K562 (cell line): ENCODE results near the gene GLIPR1. TPM values are rescaled to one million over a fixed set of nuclear protein-coding genes. Genes with fewer than 3 reads are reported as not detected.
"Not testable (repeated sequence)": the region's sequence is repeated elsewhere in the genome, so short reads cannot be mapped to it uniquely, and the experiment has no call there.

Source experiments
- ATAC-seq: fragments of 200-7000 bp; cut with Tn5 transposase; 3 replicates; pipeline ENCODE4 v1.9.1; 2020; ENCODE audit warnings: moderate library complexity
- BruUV-seq: library from RNA; stranded (reverse); fragments of 400-500 nt; replicated peaks from 2 replicates; lab custom pipeline; 2021; lab: Mats Ljungman, UMichigan
- CTCF ChIA-PET: fragments of 300-600 bp; formaldehyde crosslinking; extraction: SDS; loops from one replicate; lab custom pipeline; 2021; ENCODE audit warnings: low intra/inter-chr PET ratio; lab: Yijun Ruan, JAX
- POLR2A ChIA-PET: fragments of 300-600, 350-650 bp; sonication (Branson Sonifier 250); formaldehyde crosslinking; extraction: SDS; loops from one replicate; lab custom pipeline; 2021; ENCODE audit warnings: antibody characterized with exemption, inconsistent platforms; lab: Yijun Ruan, JAX
- DNase-seq, 4 experiments: peaks; one replicate each; pipeline versions ENCODE4 v3.0.0 to v3.0.0-alpha.2; 2011 to 2018; ENCODE audit warnings: low spot score in 3 of 4, mixed read lengths in 3 of 4; ENCODE audit errors: extremely low read depth in 1 of 4
- FAIRE-seq: peaks from 2 replicates; lab custom pipeline; 2011; peaks lifted over from hg19 to GRCh38; lab: Jason Lieb, UNC
- H2AFZ ChIP-seq: 2 replicates; pipeline ENCODE4 v1.6.0; 2011; ENCODE audit warnings: low read depth, low read length, control low read depth, inconsistent platforms
- H3K27ac ChIP-seq: fragments of 200-600 bp; 3 replicates; pipeline ENCODE4 v1.8.0; 2011; ENCODE audit warnings: low read depth, mild to moderate bottlenecking, control low read depth, inconsistent platforms, low read length, moderate library complexity, mixed read lengths; ENCODE audit errors: extremely low read depth
- H3K27me3 ChIP-seq, 2 experiments: fragments of 300-600 bp in 1 of 2; 2 replicates in 1 of 2; 3 replicates in 1 of 2; pipeline versions ENCODE4 v1.6.0 to v1.8.0; 2011; ENCODE audit warnings: inconsistent platforms in 2 of 2, low read length in 2 of 2, mild to moderate bottlenecking in 1 of 2, mixed read lengths in 1 of 2, moderate library complexity in 1 of 2; ENCODE audit not compliant: control insufficient read depth in 2 of 2, insufficient read depth in 2 of 2
- H3K36me3 ChIP-seq: fragments of 300-600 bp; 3 replicates; pipeline ENCODE4 v1.8.0; 2011; ENCODE audit warnings: mild to moderate bottlenecking, low read length, inconsistent platforms; ENCODE audit not compliant: control insufficient read depth, insufficient read depth
- H3K4me1 ChIP-seq, 2 experiments: fragments of 200-600 bp in 1 of 2; replicated peaks in 1 of 2; 2 replicates in 1 of 2; 3 replicates in 1 of 2; pipeline versions ENCODE4 v1.5.1 to v1.8.0; 2011; ENCODE audit warnings: inconsistent platforms in 2 of 2, low read length in 2 of 2, mild to moderate bottlenecking in 1 of 2, mixed read lengths in 1 of 2, moderate library complexity in 1 of 2; ENCODE audit not compliant: control insufficient read depth in 2 of 2, insufficient read depth in 2 of 2
- H3K4me2 ChIP-seq: 2 replicates; pipeline ENCODE4 v1.6.1; 2011; ENCODE audit warnings: low read length, control low read depth, inconsistent platforms, mixed read lengths; ENCODE audit not compliant: insufficient read depth
- H3K4me3 ChIP-seq: fragments of 200-600 bp; sonication (generic), shearing (Covaris generic); 2 replicates; pipeline ENCODE4 v1.5.1; 2016; ENCODE audit warnings: control low read depth, inconsistent platforms
- H3K79me2 ChIP-seq: fragments of 200-600 bp; 3 replicates; pipeline ENCODE4 v1.8.0; 2011; ENCODE audit warnings: low read length, inconsistent platforms; ENCODE audit not compliant: control insufficient read depth, insufficient read depth
- H3K9ac ChIP-seq, 2 experiments: 2 replicates each; pipeline versions ENCODE4 v1.6.0 to v1.6.1; 2011; ENCODE audit warnings: low read depth in 2 of 2, low read length in 2 of 2, control low read depth in 1 of 2, inconsistent platforms in 1 of 2, mild to moderate bottlenecking in 1 of 2, mixed read lengths in 1 of 2; ENCODE audit not compliant: insufficient read depth in 1 of 2
- H3K9me1 ChIP-seq: one replicate; pipeline ENCODE4 v1.6.0; 2011; ENCODE audit warnings: inconsistent platforms, mild to moderate bottlenecking, low read length, moderate library complexity; ENCODE audit not compliant: control insufficient read depth, insufficient read depth
- H3K9me3 ChIP-seq: replicated peaks from 2 replicates; pipeline ENCODE4 v1.5.1; 2011; ENCODE audit warnings: low read depth, low read length, inconsistent platforms; ENCODE audit not compliant: control insufficient read depth, insufficient read depth
- H4K20me1 ChIP-seq: replicated peaks from 2 replicates; pipeline ENCODE4 v1.6.1; 2011; ENCODE audit warnings: low read length, inconsistent platforms, mixed read lengths; ENCODE audit not compliant: control insufficient read depth, insufficient read depth
- FIP1L1 ChIP-seq: fragments of 200-400 bp; formaldehyde crosslinking; IDR thresholded peaks from 2 replicates; pipeline ENCODE4 v1.6.1; 2018; ENCODE audit warnings: mild to moderate bottlenecking, low read depth, low read length; ENCODE audit not compliant: poor library complexity, severe bottlenecking
- HNRNPK ChIP-seq: fragments of 200-400 bp; formaldehyde crosslinking; IDR thresholded peaks from one replicate; pipeline ENCODE4 v1.6.1; 2018; ENCODE audit warnings: mild to moderate bottlenecking, low read depth, low read length; ENCODE audit not compliant: poor library complexity, severe bottlenecking
- MAZ ChIP-seq, 2 experiments: fragments of 450-650 bp in 1 of 2; sonication (generic) in 1 of 2; formaldehyde crosslinking; IDR thresholded peaks in 1 of 2; conservative IDR thresholded peaks in 1 of 2; 2 replicates each; pipeline versions ENCODE4 v1.4.0 to v1.5.0; 2020; ENCODE audit warnings: mild to moderate bottlenecking in 1 of 2, missing genetic modification reagents in 1 of 2
- NCOR1 ChIP-seq: fragments of 450-650 bp; IDR thresholded peaks from 2 replicates; pipeline ENCODE4 v1.6.1; 2016; ENCODE audit warnings: mild to moderate bottlenecking, moderate library complexity
- PHF8 ChIP-seq: fragments of 200-600 bp; sonication (generic); IDR thresholded peaks from 2 replicates; pipeline ENCODE4 v1.6.1; 2012; ENCODE audit warnings: mixed run types, mild to moderate bottlenecking, inconsistent platforms, low read length, moderate library complexity, borderline replicate concordance
- REST ChIP-seq, 2 experiments: fragments of 450-650 bp; formaldehyde crosslinking in 1 of 2; IDR thresholded peaks; 2 replicates each; pipeline versions ENCODE4 v1.4.0 to v1.6.1; 2014 to 2020; ENCODE audit warnings: mild to moderate bottlenecking in 2 of 2, borderline replicate concordance in 1 of 2, low read depth in 1 of 2
- TCF3 ChIP-seq: sonication (generic); formaldehyde crosslinking; IDR thresholded peaks from 2 replicates; pipeline ENCODE4 v1.4.0; 2020; ENCODE audit warnings: mild to moderate bottlenecking, missing genetic modification reagents
- ZNF184 ChIP-seq: sonication (generic); formaldehyde crosslinking; IDR thresholded peaks from 2 replicates; pipeline ENCODE4 v1.5.0; 2020; ENCODE audit warnings: missing genetic modification reagents
- ZNF311 ChIP-seq: fragments of 250-450 bp; sonication (Bioruptor Pico); IDR thresholded peaks from 2 replicates; pipeline ENCODE4 v1.4.0; 2020; ENCODE audit warnings: mild to moderate bottlenecking, moderate library complexity
- WGBS: fragments of 100-300 bp; shearing (Covaris generic); methylation state at CpG from one replicate; pipeline ENCODE4 v1.1.6; 2016; ENCODE audit warnings: low coverage, mixed read lengths; ENCODE audit not compliant: insufficient coverage; ENCODE audit errors: missing lambda C conversion rate; 5-methylcytosine and 5-hydroxymethylcytosine counted together
- in situ Hi-C: fragments of 300-500 bp; cut with MboI; formaldehyde crosslinking; loops from 4 replicates; pipeline ENCODE4 v1.15.0; 2018; ENCODE audit warnings: inconsistent platforms, mixed read lengths
- intact Hi-C: fragments of 100-400 bp; cut with micrococcal nuclease; formaldehyde crosslinking; loops from 2 replicates; pipeline ENCODE4 v1.14.2; 2022
- polyA plus RNA-seq, 8 experiments: library from polyadenylated mRNA; depleted of rRNA in 4 of 8; stranded (reverse) in 5 of 8; unstranded in 3 of 8; fragments of >200 nt; fragmentation: Nextera tagmentation in 2 of 8; fragmentation: Illumina TruSeq in 1 of 8; extraction: Ambion mirVana in 2 of 8; extraction: Trizol in 1 of 8; gene quantifications; 2 replicates each; pipeline versions ENCODE4 v1.2.1 to v1.2.3, GENCODE V29; 2011 to 2014; ENCODE audit warnings: inconsistent platforms in 1 of 8, missing spikeins in 1 of 8
- total RNA-seq, 7 experiments: library from RNA; depleted of rRNA in 6 of 7; stranded (reverse); fragments of >200 nt in 6 of 7; fragmentation: Illumina TruSeq in 2 of 7; extraction: Trizol in 2 of 7; gene quantifications; 2 replicates each; pipeline versions ENCODE4 v1.2.1 to v1.2.3, GENCODE V29; 2011 to 2021; ENCODE audit warnings: low replicate concordance in 1 of 7

Gene GLIPR1
- total and polyA plus RNA-seq, 9 of the 15 experiments (the other 6 are each of a cell fraction or from before 2014, with no cell fraction given): 0.26 to 2.1 (median 1.2) TPM

- TF ChIP-seq MAZ (CRISPR knock-in tag; conservative IDR thresholded peaks at IDR 0.05 in 1 of 2, IDR thresholded peaks at IDR 0.05 in 1 of 2): no peak
- no peak for TF ChIP-seq HNRNPK
- no peak for TF ChIP-seq FIP1L1
- TF ChIP-seq TCF3 (CRISPR knock-in tag): no peak
- TF ChIP-seq ZNF184: no peak
- no peak for TF ChIP-seq NCOR1
- no peak for TF ChIP-seq ZNF311
- TF ChIP-seq PHF8: no peak
- TF ChIP-seq REST (IDR thresholded peaks at IDR 0.05; ENCODE audit: borderline replicate concordance): no peak
- no peak for TF ChIP-seq REST (CRISPR knock-in tag; IDR thresholded peaks at IDR 0.05; ENCODE audit: low read depth)
- TF ChIP-seq, all 486 proteins: peak for 0
These were observed 23.4 kb upstream of the GLIPR1 start (continued) for GRCh38 chr12:75457191-75457590.

- H3K27me3 ChIP-seq, H3K4me1 ChIP-seq, CTCF ChIA-PET, BruUV-seq, in situ Hi-C loops, H3K4me2 ChIP-seq, H3K27ac ChIP-seq, DNase-seq, H3K9me3 ChIP-seq, H2AFZ ChIP-seq, H4K20me1 ChIP-seq, H3K79me2 ChIP-seq, H3K9ac ChIP-seq, intact Hi-C loops, H3K36me3 ChIP-seq, ATAC-seq, H3K9me1 ChIP-seq, H3K4me3 ChIP-seq, POLR2A ChIA-PET, FAIRE-seq: not testable (repeated sequence)
- 2% methylated on average over 9 of the region's 9 CpGs for WGBS
These were observed 22.7 kb upstream of the GLIPR1 start for GRCh38 chr12:75457866-75458265.
